GM12864 (cell line): ENCODE results near the gene IGSF21.

ENCODE experiments used
- DNase-seq: peaks from one replicate; pipeline ENCODE4 v3.0.0-alpha.2; 2011; ENCODE audit warnings: low read depth
- H3K4me3 ChIP-seq: 2 replicates; pipeline ENCODE4 v1.5.1; 2011; ENCODE audit warnings: mild to moderate bottlenecking, low read depth, low read length, control low read depth
- TF ChIP-seq, protein P1 (sequence below): IDR thresholded peaks from 2 replicates; pipeline ENCODE4 v1.5.1; 2011; ENCODE audit warnings: low read depth, mild to moderate bottlenecking, moderate library complexity, low read length, control low read depth, inconsistent platforms; ENCODE audit errors: missing control alignments

Gene IGSF21

DNA sequence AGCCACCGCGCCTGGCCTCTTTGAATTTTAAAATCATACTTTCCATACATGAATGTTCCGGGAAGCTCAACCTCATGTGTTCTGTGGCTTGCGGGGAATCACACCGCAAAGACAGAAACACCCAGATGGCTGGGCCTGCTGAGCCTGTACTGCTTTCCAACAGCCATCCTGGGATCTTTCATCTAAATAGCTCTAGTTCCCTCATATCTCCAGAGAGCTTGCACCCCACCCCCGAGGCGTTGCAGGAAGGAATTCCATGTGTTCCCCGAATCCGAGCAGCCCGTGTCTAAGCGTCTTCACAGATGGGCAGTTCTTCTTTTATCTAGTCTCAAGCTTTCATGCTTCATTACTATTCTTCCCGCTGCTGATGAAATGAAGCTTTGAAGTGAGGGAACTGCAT, 66.4 kb downstream of the IGSF21 start:
- H3K4me3 ChIP-seq = no peak overlapping the region
- TF ChIP-seq, protein P1, sequence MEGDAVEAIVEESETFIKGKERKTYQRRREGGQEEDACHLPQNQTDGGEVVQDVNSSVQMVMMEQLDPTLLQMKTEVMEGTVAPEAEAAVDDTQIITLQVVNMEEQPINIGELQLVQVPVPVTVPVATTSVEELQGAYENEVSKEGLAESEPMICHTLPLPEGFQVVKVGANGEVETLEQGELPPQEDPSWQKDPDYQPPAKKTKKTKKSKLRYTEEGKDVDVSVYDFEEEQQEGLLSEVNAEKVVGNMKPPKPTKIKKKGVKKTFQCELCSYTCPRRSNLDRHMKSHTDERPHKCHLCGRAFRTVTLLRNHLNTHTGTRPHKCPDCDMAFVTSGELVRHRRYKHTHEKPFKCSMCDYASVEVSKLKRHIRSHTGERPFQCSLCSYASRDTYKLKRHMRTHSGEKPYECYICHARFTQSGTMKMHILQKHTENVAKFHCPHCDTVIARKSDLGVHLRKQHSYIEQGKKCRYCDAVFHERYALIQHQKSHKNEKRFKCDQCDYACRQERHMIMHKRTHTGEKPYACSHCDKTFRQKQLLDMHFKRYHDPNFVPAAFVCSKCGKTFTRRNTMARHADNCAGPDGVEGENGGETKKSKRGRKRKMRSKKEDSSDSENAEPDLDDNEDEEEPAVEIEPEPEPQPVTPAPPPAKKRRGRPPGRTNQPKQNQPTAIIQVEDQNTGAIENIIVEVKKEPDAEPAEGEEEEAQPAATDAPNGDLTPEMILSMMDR = no peak
- DNase-seq = no peak

DNA sequence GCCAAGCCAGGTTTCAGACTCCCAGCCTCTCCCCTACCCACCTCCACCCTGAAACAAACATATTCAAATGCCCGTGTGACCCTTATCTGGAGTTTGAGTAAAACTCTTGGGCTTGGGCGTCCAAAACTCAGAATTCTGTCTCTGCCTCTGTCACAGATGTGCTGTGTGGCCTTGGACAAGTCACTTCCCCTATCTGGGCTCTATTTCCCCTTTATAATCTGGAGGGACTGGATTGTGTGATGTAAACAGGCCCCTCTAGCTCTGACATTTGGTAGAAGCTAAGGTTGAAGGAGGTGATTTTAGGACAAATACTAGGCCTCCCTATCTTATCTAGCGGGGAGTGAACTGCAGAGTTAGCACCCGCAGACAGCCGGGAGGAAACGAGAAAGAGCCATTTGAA, 67.5 kb downstream of the IGSF21 start:
- TF ChIP-seq, protein P1 = no peak
- H3K4me3 ChIP-seq = no peak overlapping the region
- DNase-seq = no peak

DNA sequence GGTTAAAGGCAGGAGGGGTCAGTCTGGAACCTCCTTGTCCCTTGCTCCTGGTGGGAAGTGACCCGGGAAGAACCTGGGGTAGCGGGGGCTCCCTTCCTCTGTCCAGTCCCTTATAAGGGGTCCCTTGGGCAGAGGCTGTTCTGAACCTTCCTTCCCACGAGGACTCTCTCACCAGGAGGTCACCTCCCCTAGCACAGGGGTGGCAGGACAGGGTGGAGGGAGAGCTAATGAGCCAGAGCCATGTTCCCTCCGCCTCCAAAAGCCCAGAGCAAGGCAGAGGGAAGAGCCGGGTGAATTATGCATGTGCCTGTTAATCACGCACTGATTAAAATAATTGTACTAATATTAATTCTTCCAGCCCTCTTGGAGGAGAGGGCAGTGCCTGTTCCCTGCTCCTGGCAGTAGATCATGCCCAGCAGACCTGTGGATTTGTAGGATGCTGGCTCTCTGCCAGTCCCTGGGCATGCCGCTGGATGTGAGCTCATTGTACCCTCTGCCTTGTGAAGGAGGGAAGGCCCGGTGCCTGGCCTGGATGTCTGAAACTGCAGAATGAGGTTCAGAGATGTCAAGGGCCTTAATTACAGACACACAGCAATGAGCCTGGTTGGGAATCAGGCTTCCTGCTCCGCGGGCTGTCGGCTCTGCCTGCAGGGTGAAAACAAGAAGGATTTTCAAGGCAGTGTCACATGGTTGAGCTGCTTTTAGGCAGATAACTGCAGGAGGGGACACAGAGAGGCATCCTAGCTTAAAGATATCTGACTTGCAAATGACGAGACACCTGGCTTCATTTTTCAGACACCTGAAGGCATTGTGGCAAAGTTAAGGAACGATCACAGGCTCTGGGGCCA, 68.2 kb downstream of the IGSF21 start:
- DNase-seq = no peak
- H3K4me3 ChIP-seq = no peak overlapping the region
- TF ChIP-seq, protein P1 = no peak

DNA sequence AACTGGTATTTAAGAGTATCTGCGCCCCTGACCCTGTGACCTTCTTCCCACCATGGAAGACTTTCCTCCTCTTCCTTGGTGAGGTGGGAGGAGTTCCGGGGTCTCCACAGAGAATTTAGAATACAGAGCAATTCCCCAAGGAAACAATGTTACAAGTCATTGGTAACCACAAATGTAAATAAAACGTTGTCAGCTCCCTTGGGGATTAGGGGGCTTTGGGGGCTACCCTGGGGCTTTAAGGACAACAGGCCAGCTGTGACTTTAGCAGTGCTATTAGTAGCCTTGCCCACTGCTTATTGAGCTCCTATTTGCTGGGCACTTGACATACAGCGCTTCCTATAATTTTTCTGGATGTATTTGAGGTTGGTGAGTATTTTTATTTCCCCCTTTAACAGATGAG, 69.0 kb downstream of the IGSF21 start:
- TF ChIP-seq, protein P1 = no peak
- H3K4me3 ChIP-seq = no peak overlapping the region
- no peak for DNase-seq

DNA sequence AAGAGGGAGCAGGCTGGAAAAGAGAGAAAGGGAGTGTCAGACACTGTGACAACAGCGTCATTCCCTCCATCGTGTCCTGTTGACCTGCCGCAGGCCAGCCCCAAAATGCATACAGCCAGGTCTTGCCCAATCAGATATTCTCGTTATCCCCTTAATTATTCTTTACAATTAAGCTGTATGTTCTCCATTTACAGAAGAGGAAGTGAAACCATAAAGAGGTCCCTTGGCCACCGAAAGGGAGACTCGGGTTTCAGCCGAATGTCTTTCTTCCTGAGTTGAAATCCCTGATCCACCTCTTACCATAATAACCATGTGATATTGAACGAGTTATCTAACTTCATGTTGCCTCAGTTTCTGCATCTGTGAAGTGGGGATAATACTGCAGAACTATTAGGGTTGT, 70.5 kb downstream of the IGSF21 start:
- H3K4me3 ChIP-seq = no peak overlapping the region
- TF ChIP-seq, protein P1 = no peak
- no peak for DNase-seq

DNA sequence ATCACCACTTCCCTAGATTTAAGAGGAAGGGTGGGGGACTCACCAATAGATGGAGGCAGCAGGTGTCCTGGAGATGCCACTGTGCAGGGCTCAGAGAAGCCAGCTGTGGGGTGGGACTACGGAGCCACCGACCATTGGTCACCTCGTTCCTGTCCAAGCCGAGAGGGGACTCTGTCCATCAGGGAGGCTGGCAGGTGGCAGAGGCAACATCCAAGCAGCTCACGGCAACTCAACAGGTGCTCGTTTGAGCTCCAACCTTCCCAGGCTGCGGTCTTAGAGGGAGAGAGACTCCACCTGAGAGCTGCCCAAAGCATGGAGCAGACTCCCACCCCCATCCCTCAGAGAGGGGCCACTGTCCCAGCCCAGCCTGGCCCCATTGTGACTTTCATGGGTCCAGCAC, 71.4 kb downstream of the IGSF21 start:
- no peak for DNase-seq
- TF ChIP-seq, protein P1 = no peak
- no peak overlapping the region for H3K4me3 ChIP-seq
